OCI-LY3 (cell line): ENCODE measurements around the gene MEX3D.

Source experiments
- H2AFZ ChIP-seq: fragments of 200-600, 300-600 bp; shearing (Covaris generic); 2 replicates; pipeline ENCODE4 v1.6.0; 2014; ENCODE audit warnings: antibody characterized with exemption, low read depth, low read length
- H3K27ac ChIP-seq: fragments of 200-600, 300-600 bp; sonication (generic); 2 replicates; pipeline ENCODE4 v1.5.1; 2014; ENCODE audit warnings: mild to moderate bottlenecking, low read length, moderate library complexity, mixed read lengths
- H3K27me3 ChIP-seq: fragments of 200-600, 300-600 bp; sonication (generic); 2 replicates; pipeline ENCODE4 v1.6.1; 2014; ENCODE audit warnings: low read depth, low read length, mixed read lengths
- H3K36me3 ChIP-seq: fragments of 200-600, 300-600 bp; sonication (generic); replicated peaks from 2 replicates; pipeline ENCODE3; 2014; ENCODE audit warnings: low read depth, low read length, mixed read lengths
- H3K4me1 ChIP-seq: fragments of 300-600, 200-600 bp; sonication (generic); 2 replicates; pipeline ENCODE4 v1.6.1; 2014; ENCODE audit warnings: low read length, mixed read lengths
- H3K4me2 ChIP-seq: fragments of 200-600, 300-600 bp; sonication (generic); 2 replicates; pipeline ENCODE4 v1.6.1; 2014; ENCODE audit warnings: low read length, mixed read lengths
- H3K4me3 ChIP-seq: fragments of 300-600, 200-600 bp; sonication (generic); 2 replicates; pipeline ENCODE4 v1.5.1; 2014; ENCODE audit warnings: antibody characterized with exemption, mild to moderate bottlenecking, low read length, moderate library complexity
- H3K79me2 ChIP-seq: fragments of 300-600, 200-600 bp; shearing (Covaris generic); 2 replicates; pipeline ENCODE4 v1.6.1; 2014; ENCODE audit warnings: mild to moderate bottlenecking, low read length, mixed read lengths
- H3K9ac ChIP-seq: fragments of 300-600, 200-600 bp; shearing (Covaris generic); 2 replicates; pipeline ENCODE4 v1.6.0; 2014; ENCODE audit warnings: mild to moderate bottlenecking, low read length, moderate library complexity
- H3K9me3 ChIP-seq: fragments of 200-600, 300-600 bp; shearing (Covaris generic); 2 replicates; pipeline ENCODE4 v1.6.1; 2014; ENCODE audit warnings: low read length, mixed read lengths; ENCODE audit not compliant: insufficient read depth
- H4K20me1 ChIP-seq: fragments of 200-600, 300-600 bp; sonication (generic); 2 replicates; pipeline ENCODE4 v1.6.1; 2016; ENCODE audit warnings: low read length, mixed read lengths; ENCODE audit not compliant: insufficient read depth
- EZH2phosphoT487 ChIP-seq: fragments of 200-600 bp; shearing (Covaris generic); IDR thresholded peaks from 2 replicates; pipeline ENCODE4 v1.6.1; 2018; ENCODE audit warnings: antibody characterized with exemption, mixed run types, low read depth
- TF ChIP-seq, protein P1 (sequence below): fragments of 200-600, 300-600 bp; sonication (generic); IDR thresholded peaks from 2 replicates; pipeline ENCODE4 v1.5.1; 2014; ENCODE audit warnings: antibody characterized with exemption, low read length, low read depth

Gene MEX3D

DNA sequence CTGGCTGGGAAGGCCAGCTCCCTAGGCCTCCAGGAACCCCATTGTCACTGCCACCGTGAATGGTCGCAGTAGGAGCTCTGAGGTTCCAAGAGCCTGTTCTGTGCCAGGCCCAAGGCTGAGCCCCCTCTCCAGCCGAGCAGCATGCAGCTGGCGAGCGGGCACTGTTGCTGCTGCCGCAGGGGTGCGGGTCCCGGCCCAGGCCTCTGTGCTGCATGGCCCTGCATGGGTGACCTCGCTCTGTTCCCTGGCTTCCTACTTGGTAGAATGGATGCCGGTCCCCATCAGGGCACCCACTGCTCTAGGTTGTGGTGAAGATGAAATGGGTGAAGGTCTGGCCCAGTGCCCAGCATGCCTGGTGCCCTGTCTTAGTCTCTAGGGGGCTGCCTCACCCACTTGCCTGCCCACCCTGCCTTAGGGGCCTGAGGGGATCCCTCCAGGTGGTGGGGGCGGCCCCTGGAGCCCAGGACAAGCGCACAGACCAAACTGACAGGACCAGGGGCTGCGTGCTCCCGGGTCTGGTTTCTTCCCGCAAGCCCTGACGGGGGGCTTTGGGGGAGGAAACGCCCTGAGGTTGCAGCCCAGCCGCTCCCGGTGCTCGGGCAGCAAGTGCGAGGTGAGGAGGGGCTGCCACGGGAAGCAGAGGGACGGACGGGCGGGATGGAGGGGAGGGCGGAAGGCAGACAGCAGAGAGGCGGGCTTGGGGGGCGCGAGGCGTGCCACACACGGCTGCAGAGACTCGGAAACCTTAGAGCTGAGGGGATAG is 45.9 kb upstream of the MEX3D start:
- no peaks in the 10 kb centered on the region for H3K27me3 ChIP-seq
- no peak overlapping the region for H3K27ac ChIP-seq
- no peak overlapping the region for H3K4me2 ChIP-seq
- H3K79me2 ChIP-seq: peaks cover 3% of the 10 kb centered on the region; the same call in 1 of the 2 replicates
- H4K20me1 ChIP-seq: peaks cover 32% of the 10 kb centered on the region
- no peak overlapping the region for H2AFZ ChIP-seq
- no peak overlapping the region for H3K9ac ChIP-seq
- no peak overlapping the region for H3K4me3 ChIP-seq
- peaks cover 80% of the 10 kb centered on the region for H3K36me3 ChIP-seq
- H3K4me1 ChIP-seq: peaks cover 7% of the 10 kb centered on the region
- TF ChIP-seq, protein P1, sequence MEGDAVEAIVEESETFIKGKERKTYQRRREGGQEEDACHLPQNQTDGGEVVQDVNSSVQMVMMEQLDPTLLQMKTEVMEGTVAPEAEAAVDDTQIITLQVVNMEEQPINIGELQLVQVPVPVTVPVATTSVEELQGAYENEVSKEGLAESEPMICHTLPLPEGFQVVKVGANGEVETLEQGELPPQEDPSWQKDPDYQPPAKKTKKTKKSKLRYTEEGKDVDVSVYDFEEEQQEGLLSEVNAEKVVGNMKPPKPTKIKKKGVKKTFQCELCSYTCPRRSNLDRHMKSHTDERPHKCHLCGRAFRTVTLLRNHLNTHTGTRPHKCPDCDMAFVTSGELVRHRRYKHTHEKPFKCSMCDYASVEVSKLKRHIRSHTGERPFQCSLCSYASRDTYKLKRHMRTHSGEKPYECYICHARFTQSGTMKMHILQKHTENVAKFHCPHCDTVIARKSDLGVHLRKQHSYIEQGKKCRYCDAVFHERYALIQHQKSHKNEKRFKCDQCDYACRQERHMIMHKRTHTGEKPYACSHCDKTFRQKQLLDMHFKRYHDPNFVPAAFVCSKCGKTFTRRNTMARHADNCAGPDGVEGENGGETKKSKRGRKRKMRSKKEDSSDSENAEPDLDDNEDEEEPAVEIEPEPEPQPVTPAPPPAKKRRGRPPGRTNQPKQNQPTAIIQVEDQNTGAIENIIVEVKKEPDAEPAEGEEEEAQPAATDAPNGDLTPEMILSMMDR: no peak
- TF ChIP-seq EZH2phosphoT487: no peak
- no peaks in the 10 kb centered on the region for H3K9me3 ChIP-seq

DNA sequence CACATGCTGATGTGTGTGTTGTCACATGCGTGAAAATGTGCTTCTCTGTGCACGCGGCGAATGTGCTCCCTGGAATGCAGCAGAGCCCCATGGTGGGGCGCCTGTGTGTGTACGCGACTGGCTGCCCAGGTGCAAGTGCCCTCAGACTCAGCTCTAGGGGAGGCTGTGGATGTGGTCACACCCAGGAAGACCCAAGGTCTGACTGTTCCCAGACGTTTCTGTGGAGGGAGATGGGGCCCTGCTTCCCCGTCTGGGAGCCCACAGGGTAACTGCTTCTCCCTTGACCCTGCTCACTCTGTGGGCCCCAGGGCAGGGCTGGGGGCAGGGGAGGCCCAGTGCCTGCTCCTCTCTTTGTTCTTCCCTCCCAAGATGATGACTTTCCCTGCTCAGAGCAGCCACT is 45.0 kb upstream of the MEX3D start:
- Histone ChIP-seq H2AFZ (no peak overlapping the region), H3K9ac (no peak overlapping the region), H3K4me1 (peaks cover 7% of the 10 kb centered on the region), H3K4me3 (no peak overlapping the region), H4K20me1 (peaks cover 26% of the 10 kb centered on the region), H3K27me3 (no peaks in the 10 kb centered on the region), H3K9me3 (no peaks in the 10 kb centered on the region), H3K27ac (no peak overlapping the region), H3K36me3 (peaks cover 82% of the 10 kb centered on the region), H3K4me2 (no peak overlapping the region), H3K79me2 (no peaks in the 10 kb centered on the region; the same call in 1 of the 2 replicates)
- TF ChIP-seq, protein P1: no peak
- no peak for TF ChIP-seq EZH2phosphoT487

DNA sequence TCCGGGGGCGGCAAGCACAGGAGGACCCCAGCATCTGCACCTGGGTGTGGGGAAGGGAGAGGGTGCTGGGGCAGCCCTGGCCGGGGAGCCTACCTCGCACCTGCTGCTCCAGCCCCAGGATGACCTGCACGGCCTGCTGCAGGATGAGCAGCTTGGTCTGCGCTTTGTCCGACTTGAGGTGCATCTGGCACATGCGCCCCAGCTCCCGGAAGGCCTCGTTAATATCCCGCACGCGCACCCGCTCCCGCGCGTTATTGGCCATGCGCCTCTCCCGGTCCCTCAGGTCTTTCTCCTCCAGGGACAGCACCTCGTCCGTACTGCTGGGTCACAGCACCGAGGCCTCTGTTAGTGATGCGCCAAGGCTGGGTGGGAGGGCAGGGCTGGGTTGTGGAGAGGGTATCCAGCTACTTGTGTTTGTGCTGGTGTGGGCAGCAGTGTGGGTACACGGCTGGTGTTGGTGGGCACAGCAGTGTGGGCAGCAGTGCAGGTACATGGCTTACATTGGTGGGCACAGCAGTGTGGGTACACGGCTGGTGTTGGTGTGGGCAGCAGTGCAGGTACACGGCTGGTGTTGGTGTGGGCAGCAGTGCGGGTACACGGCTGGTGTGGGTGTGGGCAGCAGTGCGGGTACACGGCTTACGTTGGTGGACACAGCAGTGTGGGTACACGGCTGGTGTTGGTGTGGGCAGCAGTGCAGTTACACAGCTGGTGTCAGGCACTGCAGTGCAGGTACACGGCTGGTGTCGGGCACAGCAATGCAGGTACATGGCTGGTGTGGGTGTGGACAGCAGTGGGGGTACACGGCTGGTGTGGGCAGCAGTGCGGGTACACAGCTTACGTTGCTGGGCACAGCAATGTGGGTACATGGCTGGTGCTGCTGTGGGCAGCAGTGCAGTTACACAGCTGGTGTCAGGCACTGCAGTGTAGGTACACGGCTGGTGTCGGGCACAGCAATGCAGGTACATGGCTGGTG is 44.3 kb upstream of the MEX3D start:
- Histone ChIP-seq H3K4me1 (peaks cover 6% of the 10 kb centered on the region), H3K27ac (no peak overlapping the region), H3K79me2 (no peaks in the 10 kb centered on the region), H3K36me3 (peaks cover 75% of the 10 kb centered on the region), H2AFZ (no peak overlapping the region), H3K4me2 (no peak overlapping the region), H3K4me3 (no peak overlapping the region), H4K20me1 (peaks cover 18% of the 10 kb centered on the region), H3K9me3 (no peaks in the 10 kb centered on the region), H3K27me3 (no peaks in the 10 kb centered on the region), H3K9ac (no peak overlapping the region)
- TF ChIP-seq, protein P1: no peak
- TF ChIP-seq EZH2phosphoT487: no peak

DNA sequence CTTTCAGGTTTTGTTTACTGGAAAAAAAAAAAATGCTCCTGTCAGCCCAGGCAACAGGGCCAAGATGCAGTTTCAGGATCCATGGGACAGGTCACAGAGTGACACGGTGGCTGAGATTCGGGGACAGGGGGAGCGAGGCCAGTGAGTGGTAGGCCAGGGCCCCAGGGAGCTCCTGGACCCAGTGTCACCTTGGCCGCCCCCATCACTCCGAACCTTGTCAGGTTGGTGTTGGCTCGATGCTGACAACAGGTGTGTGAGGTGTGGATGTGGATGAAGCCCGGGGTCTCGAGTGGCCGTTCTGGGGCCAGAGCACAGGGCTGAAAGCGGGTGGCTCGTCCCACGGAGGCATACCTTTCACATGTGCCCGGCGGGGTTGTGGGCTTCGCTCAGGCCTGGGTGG is 43.2 kb upstream of the MEX3D start:
- Histone ChIP-seq H2AFZ (no peak overlapping the region), H3K4me2 (no peak overlapping the region), H3K27me3 (no peaks in the 10 kb centered on the region), H4K20me1 (peaks cover 8% of the 10 kb centered on the region), H3K79me2 (no peaks in the 10 kb centered on the region), H3K27ac (no peak overlapping the region), H3K4me3 (no peak overlapping the region), H3K36me3 (peaks cover 64% of the 10 kb centered on the region), H3K4me1 (peaks cover 5% of the 10 kb centered on the region), H3K9ac (no peak overlapping the region), H3K9me3 (no peaks in the 10 kb centered on the region)
- TF ChIP-seq EZH2phosphoT487: no peak
- TF ChIP-seq, protein P1: no peak
